Tibial artery (tissue), 4 donors: ENCODE results near the gene FAM53B.

Source experiments
- DNase-seq, 2 donors: peaks; one replicate each; pipeline ENCODE4 v3.0.0-alpha.2; 2019
- H3K27ac ChIP-seq, 2 donors: fragments of 200-600 bp; sonication (generic) in 1 of 2; 1 replicate in 1 of 2; 2 replicates in 1 of 2; pipeline ENCODE4 v1.5.1; 2018 to 2019; ENCODE audit warnings: mild to moderate bottlenecking in 1 of 2
- H3K27me3 ChIP-seq, 2 donors: fragments of 200-600 bp; sonication (generic) in 1 of 2; one replicate each; pipeline versions ENCODE4 v1.5.1 to v1.6.0; 2016 to 2019
- H3K36me3 ChIP-seq, 3 donors: fragments of 200-600 bp; sonication (generic) in 2 of 3; one replicate each; pipeline ENCODE4 v1.5.1; 2016 to 2019; ENCODE audit warnings: mild to moderate bottlenecking in 2 of 3
- H3K4me1 ChIP-seq, 4 donors: fragments of 200-600 bp; sonication (generic) in 2 of 4; 1 replicate in 3 of 4; 2 replicates in 1 of 4; pipeline ENCODE4 v1.5.1; 2016 to 2019
- H3K4me3 ChIP-seq, 2 donors: fragments of 200-600 bp; sonication (generic) in 1 of 2; 1 replicate in 1 of 2; 2 replicates in 1 of 2; pipeline ENCODE4 v1.5.1; 2018 to 2019; ENCODE audit warnings: mild to moderate bottlenecking in 2 of 2
- H3K9me3 ChIP-seq, 3 donors: fragments of 200-600 bp; sonication (generic) in 1 of 3; one replicate each; pipeline ENCODE4 v1.5.1; 2016 to 2019
- CTCF ChIP-seq, 2 experiments: fragments of 200-600 bp in 1 of 2; fragments of 450-650 bp in 1 of 2; IDR thresholded peaks; one replicate each; pipeline ENCODE4 v1.5.1; 2017 to 2019; ENCODE audit warnings: antibody characterized with exemption in 2 of 2, mild to moderate bottlenecking in 1 of 2, moderate library complexity in 1 of 2
- intact Hi-C: fragments of 100-400 bp; cut with DNase I; formaldehyde crosslinking; loops from one replicate; pipeline ENCODE4 v1.15.0; 2023; ENCODE audit warnings: low total_unique reads

The FAM53B gene

GRCh38 chr10:124737708-124738107 is 6.5 kb downstream of the FAM53B start:
- H3K27ac ChIP-seq: peak overlapping the region in 1 of 2 donors; percentile 62
- intact Hi-C loops: loop anchor here (2.0 to 10.0 kb wide), 2 partner anchors 199 to 323 kb away; partner anchors contain the start of gene OAT
- H3K27me3 ChIP-seq: no peaks in the 10 kb centered on the region
- no peak overlapping the region for H3K4me3 ChIP-seq
- DNase-seq: peak in 1 of 2 donors; percentile 42
- peaks cover 0 to 75% (median 65%) of the 10 kb centered on the region in 4 donors for H3K4me1 ChIP-seq
- TF ChIP-seq CTCF (IDR thresholded peaks at IDR 0.05): no peak
- no peaks in the 10 kb centered on the region for H3K36me3 ChIP-seq
- no peaks in the 10 kb centered on the region for H3K9me3 ChIP-seq

- H3K4me1 ChIP-seq: peaks cover 0 to 75% (median 64%) of the 10 kb centered on the region in 4 donors
- intact Hi-C loops: loop anchor here (2.0 to 10.0 kb wide), 2 partner anchors 198 to 322 kb away; partner anchors contain the start of gene OAT
- DNase-seq: peak in 1 of 2 donors; percentile 55
- TF ChIP-seq CTCF (IDR thresholded peaks at IDR 0.05): no peak
- no peaks in the 10 kb centered on the region for H3K36me3 ChIP-seq
- H3K9me3 ChIP-seq: no peaks in the 10 kb centered on the region
- peak overlapping the region; percentile 62 to 65 for H3K27ac ChIP-seq
- H3K4me3 ChIP-seq: no peak overlapping the region
- no peaks in the 10 kb centered on the region for H3K27me3 ChIP-seq
Measured at GRCh38 chr10:124737221-124737620, 7.0 kb downstream of the FAM53B start.

- H3K9me3 ChIP-seq: no peaks in the 10 kb centered on the region
- no peaks in the 10 kb centered on the region for H3K27me3 ChIP-seq
- H3K36me3 ChIP-seq: no peaks in the 10 kb centered on the region
- intact Hi-C loops: loop anchor here (2.0 to 10.0 kb wide), 2 partner anchors 198 to 322 kb away; partner anchors contain the start of gene OAT
- no peak for TF ChIP-seq CTCF (IDR thresholded peaks at IDR 0.05)
- no peak overlapping the region for H3K4me3 ChIP-seq
- peak overlapping the region; percentile 62 to 65 for H3K27ac ChIP-seq
- DNase-seq: peak in 1 of 2 donors; percentile 90
- peaks cover 0 to 76% (median 61%) of the 10 kb centered on the region in 4 donors for H3K4me1 ChIP-seq
Measured at GRCh38 chr10:124736491-124737136, 7.6 kb downstream of the FAM53B start.

GRCh38 chr10:124735491-124736286 is 8.5 kb downstream of the FAM53B start:
- no peaks in the 10 kb centered on the region for H3K36me3 ChIP-seq
- no peaks in the 10 kb centered on the region for H3K9me3 ChIP-seq
- H3K4me3 ChIP-seq: no peak overlapping the region
- peak in 1 of 2 donors; percentile 59 for DNase-seq
- H3K27ac ChIP-seq: peak overlapping the region; percentile 62 to 65
- intact Hi-C loops: loop anchor here (2.0 to 10.0 kb wide), 2 partner anchors 197 to 321 kb away; partner anchors contain the start of gene OAT
- peaks cover 0 to 68% (median 52%) of the 10 kb centered on the region in 4 donors for H3K4me1 ChIP-seq
- TF ChIP-seq CTCF (IDR thresholded peaks at IDR 0.05): no peak
- no peaks in the 10 kb centered on the region for H3K27me3 ChIP-seq

GRCh38 chr10:124734311-124735166 is 9.6 kb downstream of the FAM53B start:
- no peaks in the 10 kb centered on the region for H3K36me3 ChIP-seq
- intact Hi-C loops: loop anchor here (10.0 kb wide), 1 partner anchor 320 kb away; the partner anchor contains the start of gene OAT
- peaks cover 0 to 56% (median 46%) of the 10 kb centered on the region in 4 donors for H3K4me1 ChIP-seq

More at GRCh38 chr10:124734311-124735166, 9.6 kb downstream of the FAM53B start:
- H3K4me3 ChIP-seq: no peak overlapping the region
- DNase-seq: peak in 1 of 2 donors; percentile 53
- H3K27ac ChIP-seq: peak overlapping the region; percentile 83 to 85
- no peaks in the 10 kb centered on the region for H3K27me3 ChIP-seq
- TF ChIP-seq CTCF (IDR thresholded peaks at IDR 0.05): no peak
- no peaks in the 10 kb centered on the region for H3K9me3 ChIP-seq
